GM12878 (cell line): Measurements from ENCODE around the gene KAZN. TPM values are rescaled to one million over a fixed set of nuclear protein-coding genes. Genes with fewer than 3 reads are reported as not detected.

Source experiments
- ATAC-seq: fragments of 200-7000 bp; cut with Tn5 transposase; 3 replicates; pipeline ENCODE4 v1.9.1; 2020; ENCODE audit warnings: mild to moderate bottlenecking, moderate library complexity
- BruUV-seq: library from RNA; stranded (reverse); fragments of 400-500 nt; replicated peaks from 2 replicates; lab custom pipeline; 2021; lab: Mats Ljungman, UMichigan
- CTCF ChIA-PET: fragments of 300-600 bp; sonication (Branson Sonifier 250); formaldehyde crosslinking; extraction: SDS; loops from one replicate; lab custom pipeline; 2021; ENCODE audit warnings: inconsistent platforms; lab: Yijun Ruan, JAX
- POLR2A ChIA-PET: fragments of 350-600 bp; formaldehyde crosslinking; extraction: SDS; loops from one replicate; lab custom pipeline; 2021; ENCODE audit warnings: inconsistent platforms; lab: Charles Lee
- RAD21 ChIA-PET: fragments of 300-600 bp; sonication (Branson Sonifier 250); formaldehyde crosslinking; loops from one replicate; lab custom pipeline; 2023; ENCODE audit warnings: antibody characterized with exemption; ENCODE audit not compliant: unreplicated experiment; lab: Charles Lee
- SMC1A ChIA-PET: fragments of 300-600 bp; sonication (Branson Sonifier 250); formaldehyde crosslinking; loops from one replicate; lab custom pipeline; 2023; ENCODE audit not compliant: unreplicated experiment, uncharacterized antibody; lab: Charles Lee
- DNase-seq: peaks from one replicate; pipeline ENCODE4 v3.0.0-alpha.2; 2011; ENCODE audit warnings: low read depth, low spot score
- FAIRE-seq: peaks from 3 replicates; lab custom pipeline; 2011; peaks lifted over from hg19 to GRCh38; lab: Jason Lieb, UNC
- H2AFZ ChIP-seq: 2 replicates; pipeline ENCODE4 v1.6.0; 2011; ENCODE audit warnings: low read depth, low read length, control low read depth; ENCODE audit not compliant: control insufficient read depth
- H3K27ac ChIP-seq: 2 replicates; pipeline ENCODE4 v1.5.1; 2011; ENCODE audit warnings: control low read depth; ENCODE audit not compliant: control insufficient read depth, insufficient read depth
- H3K27me3 ChIP-seq, 2 experiments: replicated peaks in 1 of 2; 2 replicates each; pipeline versions ENCODE4 v1.6.0 to v1.6.1; 2011; ENCODE audit warnings: low read length in 1 of 2; ENCODE audit not compliant: control insufficient read depth in 2 of 2, insufficient read depth in 2 of 2
- H3K36me3 ChIP-seq, 2 experiments: 2 replicates each; pipeline ENCODE4 v1.5.1; 2011; ENCODE audit warnings: low read length in 1 of 2; ENCODE audit not compliant: control insufficient read depth in 2 of 2, insufficient read depth in 2 of 2
- H3K4me1 ChIP-seq: 2 replicates; pipeline ENCODE4 v1.6.1; 2011; ENCODE audit warnings: mild to moderate bottlenecking, low read length, moderate library complexity, mixed read lengths; ENCODE audit not compliant: control insufficient read depth, insufficient read depth
- H3K4me2 ChIP-seq: 2 replicates; pipeline ENCODE4 v1.6.0; 2011; ENCODE audit warnings: control low read depth; ENCODE audit not compliant: control insufficient read depth, insufficient read depth
- H3K4me3 ChIP-seq: fragments of 200-600 bp; sonication (generic); 2 replicates; pipeline ENCODE4 v1.5.1; 2016
- H3K79me2 ChIP-seq: 2 replicates; pipeline ENCODE4 v1.6.0; 2011; ENCODE audit warnings: low read length; ENCODE audit not compliant: control insufficient read depth, insufficient read depth
- H3K9ac ChIP-seq: 2 replicates; pipeline ENCODE4 v1.8.0; 2011; ENCODE audit warnings: low read length, control low read depth, mixed read lengths; ENCODE audit not compliant: control insufficient read depth, insufficient read depth
- H3K9me3 ChIP-seq: replicated peaks from 3 replicates; pipeline ENCODE4 v1.5.1; 2011; ENCODE audit warnings: mild to moderate bottlenecking, low read length; ENCODE audit not compliant: control insufficient read depth, insufficient read depth
- H4K20me1 ChIP-seq: 2 replicates; pipeline ENCODE4 v1.6.0; 2011; ENCODE audit not compliant: control insufficient read depth, insufficient read depth
- ASH2L ChIP-seq: fragments of 300-600, 200-600 bp; sonication (generic); IDR thresholded peaks from 2 replicates; pipeline ENCODE4 v1.6.1; 2017; ENCODE audit warnings: low read depth, mild to moderate bottlenecking, borderline replicate concordance
- BACH1 ChIP-seq: fragments of 450-650 bp; IDR thresholded peaks from 2 replicates; pipeline ENCODE4 v1.6.1; 2017; ENCODE audit warnings: mild to moderate bottlenecking, borderline replicate concordance
- BCLAF1 ChIP-seq: fragments of 450-650 bp; IDR thresholded peaks from 2 replicates; pipeline ENCODE4 v1.6.1; 2017; ENCODE audit warnings: antibody characterized with exemption, mild to moderate bottlenecking, moderate library complexity
- BMI1 ChIP-seq: fragments of 450-650 bp; IDR thresholded peaks from 2 replicates; pipeline ENCODE4 v1.6.1; 2016; ENCODE audit warnings: mild to moderate bottlenecking, moderate library complexity, borderline replicate concordance
- CBFB ChIP-seq: IDR thresholded peaks from 2 replicates; pipeline ENCODE4 v1.6.1; 2016; ENCODE audit warnings: antibody characterized with exemption, low read depth
- E2F4 ChIP-seq: IDR thresholded peaks from 2 replicates; pipeline ENCODE4 v1.6.1; 2012; ENCODE audit warnings: low read depth, low read length, improper control_type of control experiment
- EED ChIP-seq: sonication (generic); IDR thresholded peaks from 2 replicates; pipeline ENCODE4 v1.6.1; 2016; ENCODE audit warnings: antibody characterized with exemption, low read depth
- HDAC2 ChIP-seq: fragments of 200-600 bp; sonication (generic); IDR thresholded peaks from 2 replicates; pipeline ENCODE4 v1.6.1; 2017
- HDGF ChIP-seq: fragments of 450-650 bp; IDR thresholded peaks from 2 replicates; pipeline ENCODE4 v1.6.1; 2016; ENCODE audit warnings: antibody characterized with exemption
- JUND ChIP-seq: IDR thresholded peaks from 2 replicates; pipeline ENCODE4 v1.6.1; 2012; ENCODE audit warnings: low read depth, mild to moderate bottlenecking, low read length, improper control_type of control experiment, moderate library complexity
- LARP7 ChIP-seq: fragments of 450-650 bp; IDR thresholded peaks from 2 replicates; pipeline ENCODE4 v1.6.1; 2017; ENCODE audit warnings: mild to moderate bottlenecking
- MTA2 ChIP-seq: fragments of 450-650 bp; IDR thresholded peaks from 2 replicates; pipeline ENCODE4 v1.6.1; 2016; ENCODE audit warnings: low read depth, mild to moderate bottlenecking, moderate library complexity
- NR2C1 ChIP-seq: fragments of 450-650 bp; IDR thresholded peaks from 2 replicates; pipeline ENCODE4 v1.6.1; 2017; ENCODE audit warnings: antibody characterized with exemption, mild to moderate bottlenecking, moderate library complexity
- NR2F1 ChIP-seq: fragments of 450-650 bp; conservative IDR thresholded peaks from 2 replicates; pipeline ENCODE4 v1.6.1; 2017; ENCODE audit warnings: mild to moderate bottlenecking
- SPI1 ChIP-seq: IDR thresholded peaks from 2 replicates; pipeline ENCODE4 v1.6.1; 2011; ENCODE audit warnings: low read depth, mild to moderate bottlenecking, low read length, moderate library complexity, borderline replicate concordance; ENCODE audit not compliant: insufficient read depth
- SUZ12 ChIP-seq: fragments of 200-600 bp; sonication (generic); IDR thresholded peaks from one replicate; pipeline ENCODE4 v1.6.1; 2018; ENCODE audit warnings: antibody characterized with exemption, mild to moderate bottlenecking; ENCODE audit not compliant: unreplicated experiment
- USF1 ChIP-seq: IDR thresholded peaks from 2 replicates; pipeline ENCODE4 v1.6.1; 2011; ENCODE audit warnings: borderline replicate concordance, low read depth, mild to moderate bottlenecking, moderate library complexity, mixed read lengths, low read length; ENCODE audit not compliant: insufficient read depth; ENCODE audit errors: extremely low read length
- YY1 ChIP-seq: IDR thresholded peaks from 2 replicates; pipeline ENCODE4 v1.6.1; 2011; ENCODE audit warnings: low read depth, mild to moderate bottlenecking, low read length
- ZSCAN29 ChIP-seq: fragments of 450-650 bp; IDR thresholded peaks from 2 replicates; pipeline ENCODE4 v1.6.1; 2017; ENCODE audit warnings: mild to moderate bottlenecking, moderate library complexity
- WGBS: methylation state at CpG from one replicate; pipeline ENCODE4 v1.1.6; 2016; ENCODE audit warnings: low lambda C conversion rate; ENCODE audit not compliant: insufficient replicate concordance, insufficient coverage; ENCODE audit errors: missing lambda C conversion rate; 5-methylcytosine and 5-hydroxymethylcytosine counted together
- in situ Hi-C: fragments of 300-500 bp; cut with MboI; formaldehyde crosslinking; loops from 9 replicates; pipeline ENCODE4 v1.14.3; 2018; ENCODE audit warnings: mixed read lengths
- intact Hi-C: fragments of 100-400 bp; cut with micrococcal nuclease; formaldehyde crosslinking; loops from one replicate; pipeline ENCODE4 v1.14.2; 2022; ENCODE audit not compliant: unreplicated experiment
- polyA plus RNA-seq, 11 experiments: library from polyadenylated mRNA; depleted of rRNA in 4 of 11; unstranded in 6 of 11; stranded (reverse) in 5 of 11; fragments of >200 nt; fragmentation: Nextera tagmentation in 4 of 11; fragmentation: Illumina TruSeq in 1 of 11; extraction: Ambion mirVana in 4 of 11; extraction: Trizol in 1 of 11; gene quantifications; 1 replicate in 1 of 11; 2 replicates in 10 of 11; pipeline versions ENCODE4 v1.2.1 to v1.2.3, GENCODE V29; 2011 to 2016; ENCODE audit warnings: inconsistent platforms in 2 of 11, missing spikeins in 2 of 11, low read depth in 1 of 11
- total RNA-seq, 4 experiments: library from RNA; depleted of rRNA in 3 of 4; stranded (reverse); fragments of >200 nt in 3 of 4; fragmentation: Illumina TruSeq in 1 of 4; extraction: Trizol in 1 of 4; gene quantifications; 2 replicates each; pipeline versions ENCODE4 v1.2.1 to v1.2.3, GENCODE V29; 2013 to 2021

KAZN gene
- total and polyA plus RNA-seq, 10 of the 15 experiments (the other 5 are each of a cell fraction or from before 2014, with no cell fraction given) = 0.72 to 4.0 (median 1.2) TPM

DNA sequence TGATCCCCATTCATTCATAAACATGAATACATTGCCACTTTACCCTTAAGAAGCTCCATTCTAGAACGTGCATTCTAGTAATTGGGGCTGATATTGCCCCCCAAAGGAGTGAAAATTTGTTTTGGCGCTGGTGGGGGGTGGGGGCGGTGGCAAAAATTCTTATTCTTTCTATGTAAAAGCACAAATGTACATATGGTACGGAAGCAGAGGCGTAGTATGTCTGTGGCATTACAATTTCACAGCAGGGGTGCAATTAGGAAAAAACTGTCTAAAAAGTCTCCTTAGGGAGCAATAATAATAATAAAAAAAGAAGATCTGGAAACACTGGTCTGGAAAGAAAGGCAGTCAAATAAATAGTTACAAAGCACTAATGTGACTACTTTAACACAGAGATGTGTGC is 514.7 kb downstream of the KAZN start:
- no peaks in the 10 kb centered on the region for H3K36me3 ChIP-seq
- ChIA-PET POLR2A (no interaction called here), CTCF (interaction anchor here (0.7 kb wide), 1 partner anchor 15 kb away, joined by 3 read pairs; no protein-coding TSS in a partner anchor), RAD21 (no interaction called here), SMC1A (no interaction called here)
- DNase-seq = no peak
- no peak for FAIRE-seq
- no peaks in the 10 kb centered on the region for H3K9me3 ChIP-seq
- no peak overlapping the region for H3K4me3 ChIP-seq
- intact Hi-C loops = no loop called here
- no peak overlapping the region for H3K9ac ChIP-seq
- H3K27ac ChIP-seq = no peak overlapping the region
- no peaks in the 10 kb centered on the region for H4K20me1 ChIP-seq
- no peak for TF ChIP-seq SUZ12
- no peak for TF ChIP-seq BACH1
- no peak for TF ChIP-seq BMI1
- no peak for TF ChIP-seq E2F4
- no peak for TF ChIP-seq SPI1
- TF ChIP-seq ZSCAN29 = no peak
- no peak for TF ChIP-seq HDGF
- TF ChIP-seq ASH2L = no peak
- TF ChIP-seq JUND = no peak
- TF ChIP-seq NR2F1 = no peak
- no peak for TF ChIP-seq NR2C1
- TF ChIP-seq USF1 = no peak
- no peak for TF ChIP-seq LARP7
- no peak for TF ChIP-seq EED
- no peak for TF ChIP-seq BCLAF1
- TF ChIP-seq MTA2 = no peak
- no peak for TF ChIP-seq YY1
- no peak for TF ChIP-seq CBFB
- TF ChIP-seq HDAC2 = no peak
- no peak for ATAC-seq
- H3K4me2 ChIP-seq = no peak overlapping the region
- no peak overlapping the region for H2AFZ ChIP-seq
- H3K27me3 ChIP-seq = no peaks in the 10 kb centered on the region; a peak in 1 of 4 replicates
- BruUV-seq = no TSS peak
- in situ Hi-C loops = no loop called here
- peaks cover 4% of the 10 kb centered on the region for H3K4me1 ChIP-seq
- 54% methylated on average over 5 of the region's 5 CpGs for WGBS
- no peaks in the 10 kb centered on the region for H3K79me2 ChIP-seq
